ENCODE data around the gene PSMB4. TPM values are rescaled to one million over a fixed set of nuclear protein-coding genes. Genes with fewer than 3 reads are reported as not detected.

The PSMB4 gene
- total and polyA plus RNA-seq, 2 donors (not counting 1 experiment from before 2014, with no cell fraction given), result 201 to 334 TPM

- no peak for TF ChIP-seq EZH2 (IDR thresholded peaks at IDR 0.05; ENCODE audit: borderline replicate concordance, insufficient read depth, low read depth, low read length, poor library complexity, severe bottlenecking)
- TF ChIP-seq, protein P1, sequence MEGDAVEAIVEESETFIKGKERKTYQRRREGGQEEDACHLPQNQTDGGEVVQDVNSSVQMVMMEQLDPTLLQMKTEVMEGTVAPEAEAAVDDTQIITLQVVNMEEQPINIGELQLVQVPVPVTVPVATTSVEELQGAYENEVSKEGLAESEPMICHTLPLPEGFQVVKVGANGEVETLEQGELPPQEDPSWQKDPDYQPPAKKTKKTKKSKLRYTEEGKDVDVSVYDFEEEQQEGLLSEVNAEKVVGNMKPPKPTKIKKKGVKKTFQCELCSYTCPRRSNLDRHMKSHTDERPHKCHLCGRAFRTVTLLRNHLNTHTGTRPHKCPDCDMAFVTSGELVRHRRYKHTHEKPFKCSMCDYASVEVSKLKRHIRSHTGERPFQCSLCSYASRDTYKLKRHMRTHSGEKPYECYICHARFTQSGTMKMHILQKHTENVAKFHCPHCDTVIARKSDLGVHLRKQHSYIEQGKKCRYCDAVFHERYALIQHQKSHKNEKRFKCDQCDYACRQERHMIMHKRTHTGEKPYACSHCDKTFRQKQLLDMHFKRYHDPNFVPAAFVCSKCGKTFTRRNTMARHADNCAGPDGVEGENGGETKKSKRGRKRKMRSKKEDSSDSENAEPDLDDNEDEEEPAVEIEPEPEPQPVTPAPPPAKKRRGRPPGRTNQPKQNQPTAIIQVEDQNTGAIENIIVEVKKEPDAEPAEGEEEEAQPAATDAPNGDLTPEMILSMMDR (IDR thresholded peaks at IDR 0.05), result no peak
- Histone ChIP-seq H3K27me3 (replicated peaks in 1 of 4; ENCODE audit: control extremely low read depth in 1 of 4, control insufficient read depth in 3 of 4, insufficient read depth in 4 of 4, low read length in 3 of 4) (no peaks in the 10 kb centered on the region), H3K9me3 (ENCODE audit: control extremely low read depth in 1 of 3, control insufficient read depth in 2 of 3, insufficient read depth in 1 of 3, low read length in 2 of 3) (no peaks in the 10 kb centered on the region), H3K9ac (ENCODE audit: low read length) (no peak overlapping the region), H3K4me2 (replicated peaks; ENCODE audit: low read depth, low read length, poor library complexity, severe bottlenecking) (no peak overlapping the region), H3K79me2 (ENCODE audit: control insufficient read depth, insufficient read depth, low read length) (no peaks in the 10 kb centered on the region), H3K4me1 (ENCODE audit: control insufficient read depth in 2 of 2, insufficient read depth in 2 of 2, low read length in 2 of 2) (no peaks in the 10 kb centered on the region), H4K20me1 (ENCODE audit: control insufficient read depth, insufficient read depth, low read length, poor library complexity, severe bottlenecking) (no peaks in the 10 kb centered on the region), H3K36me3 (replicated peaks in 1 of 2; ENCODE audit: control extremely low read depth in 1 of 2, control insufficient read depth in 1 of 2, extremely low read depth in 1 of 2, insufficient read depth in 2 of 2, low read length in 1 of 2) (peaks cover 5 to 75% of the 10 kb centered on the region in 2 experiments), H3K4me3 (ENCODE audit: control extremely low read depth in 1 of 5, extremely low read depth in 1 of 5, insufficient read depth in 1 of 5, low read depth in 2 of 5, low read length in 4 of 5) (no peak overlapping the region), H3K27ac (ENCODE audit: low read length in 2 of 2) (no peak overlapping the region), H2AFZ (ENCODE audit: insufficient read depth, low read depth, low read length, poor library complexity, severe bottlenecking) (no peak overlapping the region)
- no CpG with 5 or more reads among the region's 2 CpGs for WGBS (ENCODE audit: insufficient coverage)
- Mint-ChIP-seq H3K27ac (no peak overlapping the region), H3K4me1 (no peaks in the 10 kb centered on the region), H3K9me3 (ENCODE audit: insufficient read depth) (no peaks in the 10 kb centered on the region), H3K27me3 (no peaks in the 10 kb centered on the region), H3K4me3 (no peak overlapping the region)
- CTCF ChIA-PET, result no interaction called here
- intact Hi-C loops (cut with micrococcal nuclease), result no loop called here
- DNase-seq, result no peak
- no peak for ATAC-seq (ENCODE audit: low read depth)
- POLR2A ChIA-PET, result no interaction called here
Observed at GRCh38 chr1:151411884-151412283, 12.5 kb downstream of the PSMB4 start.

GRCh38 chr1:151416231-151416630 lies 16.9 kb downstream of the PSMB4 start:
- Mint-ChIP-seq H3K4me1 (no peaks in the 10 kb centered on the region), H3K4me3 (no peak overlapping the region), H3K27me3 (no peaks in the 10 kb centered on the region), H3K27ac (no peak overlapping the region), H3K9me3 (ENCODE audit: insufficient read depth) (no peaks in the 10 kb centered on the region)
- Histone ChIP-seq H3K79me2 (ENCODE audit: control insufficient read depth, insufficient read depth, low read length) (no peaks in the 10 kb centered on the region), H3K4me3 (ENCODE audit: control extremely low read depth in 1 of 5, extremely low read depth in 1 of 5, insufficient read depth in 1 of 5, low read depth in 2 of 5, low read length in 4 of 5) (no peak overlapping the region), H3K27me3 (replicated peaks in 1 of 4; ENCODE audit: control extremely low read depth in 1 of 4, control insufficient read depth in 3 of 4, insufficient read depth in 4 of 4, low read length in 3 of 4) (no peaks in the 10 kb centered on the region), H3K4me2 (replicated peaks; ENCODE audit: low read depth, low read length, poor library complexity, severe bottlenecking) (no peak overlapping the region), H3K9me3 (ENCODE audit: control extremely low read depth in 1 of 3, control insufficient read depth in 2 of 3, insufficient read depth in 1 of 3, low read length in 2 of 3) (no peaks in the 10 kb centered on the region), H3K27ac (ENCODE audit: low read length in 2 of 2) (no peak overlapping the region), H3K36me3 (replicated peaks in 1 of 2; ENCODE audit: control extremely low read depth in 1 of 2, control insufficient read depth in 1 of 2, extremely low read depth in 1 of 2, insufficient read depth in 2 of 2, low read length in 1 of 2) (peaks cover 7 to 61% of the 10 kb centered on the region in 2 experiments), H3K9ac (ENCODE audit: low read length) (no peak overlapping the region), H2AFZ (ENCODE audit: insufficient read depth, low read depth, low read length, poor library complexity, severe bottlenecking) (no peak overlapping the region), H3K4me1 (ENCODE audit: control insufficient read depth in 2 of 2, insufficient read depth in 2 of 2, low read length in 2 of 2) (no peaks in the 10 kb centered on the region), H4K20me1 (ENCODE audit: control insufficient read depth, insufficient read depth, low read length, poor library complexity, severe bottlenecking) (no peaks in the 10 kb centered on the region)
- DNase-seq (no peak), ATAC-seq (ENCODE audit: low read depth) (no peak)
- ChIA-PET POLR2A (no interaction called here), CTCF (no interaction called here)
- no peak for TF ChIP-seq EZH2 (IDR thresholded peaks at IDR 0.05; ENCODE audit: borderline replicate concordance, insufficient read depth, low read depth, low read length, poor library complexity, severe bottlenecking)
- TF ChIP-seq, protein P1 (IDR thresholded peaks at IDR 0.05), result no peak
- intact Hi-C loops (cut with micrococcal nuclease), result no loop called here
- 100% methylated on average over 3 of the region's 4 CpGs for WGBS (ENCODE audit: insufficient coverage)

All from B cell (primary cell).